HG03066 (cell line): ENCODE data around the gene TMEM87B.
"Not testable (repeated sequence)": the region's sequence is repeated elsewhere in the genome, so short reads cannot be mapped to it uniquely, and the experiment has no call there.

Experiments used
- ATAC-seq: cut with Tn5 transposase; IDR thresholded peaks from one replicate; pipeline ENCODE4 v1.9.1; 2021; ENCODE audit warnings: low read depth; ENCODE audit not compliant: unreplicated experiment

TMEM87B gene

DNA sequence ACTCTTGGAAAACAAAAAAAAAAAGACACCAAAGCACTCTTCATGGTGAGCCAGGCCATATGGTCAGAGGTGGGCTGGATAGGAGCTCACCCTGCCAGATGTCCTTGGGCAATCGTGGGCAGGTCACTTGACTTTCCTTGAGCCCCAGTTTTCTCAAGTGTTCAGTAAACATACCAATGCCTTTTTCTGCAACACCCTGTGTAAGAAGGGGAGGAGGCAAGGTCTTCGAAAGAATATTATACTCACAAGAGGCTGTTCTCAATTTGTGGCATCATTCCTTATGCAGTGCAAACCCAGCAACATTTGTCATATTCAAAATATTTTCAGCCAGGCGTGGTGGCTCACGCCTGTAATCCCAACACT, 22.9 kb upstream of the TMEM87B start:
- ATAC-seq, result no peak

- ATAC-seq, result no peak
Measured at GRCh38 chr2:112032689-112033465, 22.2 kb upstream of the TMEM87B start.

- no peak for ATAC-seq
Measured at GRCh38 chr2:112033600-112033999, 21.5 kb upstream of the TMEM87B start.

DNA sequence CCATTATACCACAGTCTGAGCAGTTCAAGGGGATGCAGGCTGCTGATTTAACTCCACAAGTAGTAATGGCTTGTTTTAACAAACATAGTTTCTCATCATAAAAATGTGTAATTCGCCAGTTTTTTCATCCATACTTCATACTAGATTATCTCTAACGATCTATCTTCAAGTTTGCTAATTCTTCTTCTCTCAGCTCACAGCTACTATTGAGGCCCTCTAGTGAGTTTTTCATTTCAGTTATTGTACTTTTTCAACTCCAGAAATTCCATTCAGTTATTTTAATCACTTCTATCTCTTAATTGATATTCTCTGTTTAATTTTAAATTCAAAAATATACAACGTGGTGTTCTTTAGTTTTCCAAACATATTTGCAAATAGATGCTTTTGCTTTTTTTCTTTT, 20.1 kb upstream of the TMEM87B start:
- ATAC-seq, result no peak

- no peak for ATAC-seq
Measured at GRCh38 chr2:112035786-112036185, 19.3 kb upstream of the TMEM87B start.

- ATAC-seq, result not testable (repeated sequence)
Measured at GRCh38 chr2:112039556-112039955, 15.5 kb upstream of the TMEM87B start.

DNA sequence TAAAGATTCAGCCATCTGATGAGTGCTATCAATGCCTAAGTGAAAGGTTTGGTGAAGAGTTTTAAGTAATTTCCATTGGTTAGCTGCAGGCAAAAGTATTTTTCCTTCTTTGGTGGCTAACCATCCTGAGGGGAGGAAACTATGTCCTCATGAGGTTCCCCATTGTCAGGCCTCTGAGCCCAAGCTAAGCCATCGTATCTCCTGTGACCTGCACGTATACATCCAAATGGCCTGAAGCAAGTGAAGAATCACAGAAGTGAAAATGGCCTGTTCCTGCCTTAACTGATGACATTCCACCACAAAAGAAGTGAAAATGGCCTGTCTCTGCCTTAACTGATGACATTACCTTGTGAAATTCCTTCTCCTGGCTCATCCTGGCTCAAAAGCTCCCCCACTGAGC, 15.0 kb upstream of the TMEM87B start:
- ATAC-seq, result not testable (repeated sequence)

- ATAC-seq, result not testable (repeated sequence)
Measured at GRCh38 chr2:112041460-112041859, 13.6 kb upstream of the TMEM87B start.

DNA sequence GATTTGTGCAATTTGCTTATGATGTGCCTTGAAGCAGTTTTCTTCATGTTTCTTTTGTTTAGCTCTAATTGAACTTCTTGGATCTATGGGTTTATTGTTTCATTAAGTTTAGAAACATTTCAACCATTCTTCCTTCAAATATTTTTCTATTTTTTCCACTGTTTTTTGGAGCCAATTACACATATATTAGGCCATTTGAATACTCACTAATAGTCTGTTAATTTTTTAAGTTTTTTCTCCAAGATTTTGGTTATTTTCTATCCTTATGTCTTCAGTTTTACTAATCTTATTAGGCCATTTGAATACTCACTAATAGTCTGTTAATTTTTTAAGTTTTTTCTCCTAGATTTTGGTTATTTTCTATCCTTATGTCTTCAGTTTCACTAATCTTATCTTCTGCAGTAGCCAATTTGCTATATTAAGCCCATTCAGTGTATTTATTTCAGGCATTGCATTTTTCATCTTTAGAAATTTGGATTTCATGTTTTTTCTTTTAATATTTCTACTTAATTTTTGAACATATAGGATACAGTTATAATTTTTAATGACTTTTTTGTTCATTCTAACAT, 9.5 kb upstream of the TMEM87B start:
- ATAC-seq, result no peak

DNA sequence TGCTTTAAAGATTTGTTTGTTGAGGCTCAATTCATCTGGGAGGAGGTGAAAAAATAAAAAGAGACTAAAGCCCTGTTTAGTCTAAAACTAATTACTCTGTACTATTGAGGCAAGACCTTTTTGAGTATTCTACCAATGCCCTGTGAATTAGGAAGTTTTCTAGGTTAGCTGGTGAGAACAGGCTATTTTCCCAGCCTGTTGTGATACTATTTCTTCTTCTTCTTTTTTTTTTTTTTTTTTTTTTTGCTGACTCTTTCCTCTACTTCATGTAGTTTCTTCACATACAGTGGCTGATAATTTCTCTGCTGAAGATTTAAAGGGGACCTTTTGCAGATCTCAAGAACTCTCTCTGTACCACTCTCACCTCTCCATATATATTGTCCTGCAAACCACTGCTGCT, 8.8 kb upstream of the TMEM87B start:
- no peak for ATAC-seq

DNA sequence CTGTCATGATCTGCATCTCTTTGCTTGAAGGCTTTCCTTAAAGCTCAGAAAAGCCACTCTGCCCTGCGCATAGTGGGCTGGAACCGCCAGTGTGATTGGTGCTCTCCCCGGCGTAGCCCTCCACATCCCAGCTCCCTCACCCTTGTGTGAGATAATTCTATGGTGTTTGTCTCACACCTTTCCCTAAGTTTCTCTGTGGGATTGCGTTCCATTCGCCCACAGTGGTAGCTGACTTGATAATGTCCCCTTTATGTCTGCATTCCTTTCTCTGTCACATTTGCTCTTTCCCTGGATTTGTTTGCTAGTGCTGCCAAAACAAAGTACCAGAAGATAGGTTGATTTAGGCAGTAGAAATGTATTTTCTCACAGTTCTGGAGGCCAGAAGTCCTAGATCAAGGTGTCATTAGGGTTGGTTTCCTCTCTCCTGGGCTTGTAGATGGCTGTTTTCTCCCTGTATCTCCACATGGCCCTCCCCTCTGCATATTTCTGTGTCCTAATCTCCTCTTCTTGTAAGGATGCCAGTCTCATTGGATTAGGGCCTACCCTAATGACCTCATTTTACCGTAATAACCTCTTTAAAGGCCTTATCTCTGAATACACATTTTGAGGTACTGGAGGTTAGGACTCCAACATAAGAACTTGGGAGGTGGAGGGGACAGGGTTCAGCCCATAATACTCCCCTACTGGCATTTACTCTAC, 7.4 kb upstream of the TMEM87B start:
- ATAC-seq, result no peak

GRCh38 chr2:112048236-112048592, 6.9 kb upstream of the TMEM87B start:
- ATAC-seq, result no peak

DNA sequence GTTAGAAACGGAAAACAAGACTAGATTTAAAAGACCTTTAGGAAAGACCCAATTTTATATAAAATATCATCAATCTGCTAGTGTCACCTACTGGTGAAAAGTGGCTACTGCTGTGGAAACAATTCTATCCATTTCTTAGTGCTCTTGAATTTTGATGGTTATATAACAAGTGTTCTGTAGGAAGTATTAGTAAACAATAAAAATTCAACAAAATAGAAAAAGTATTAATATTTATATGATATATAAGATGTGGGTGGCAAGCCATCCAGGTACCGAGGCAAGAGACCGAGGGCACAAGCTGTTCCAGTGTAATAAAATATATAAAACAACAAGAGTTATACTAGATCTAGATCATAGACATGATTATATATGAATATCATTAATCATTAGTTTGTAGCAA, 6.2 kb upstream of the TMEM87B start:
- ATAC-seq, result peak; percentile 58

DNA sequence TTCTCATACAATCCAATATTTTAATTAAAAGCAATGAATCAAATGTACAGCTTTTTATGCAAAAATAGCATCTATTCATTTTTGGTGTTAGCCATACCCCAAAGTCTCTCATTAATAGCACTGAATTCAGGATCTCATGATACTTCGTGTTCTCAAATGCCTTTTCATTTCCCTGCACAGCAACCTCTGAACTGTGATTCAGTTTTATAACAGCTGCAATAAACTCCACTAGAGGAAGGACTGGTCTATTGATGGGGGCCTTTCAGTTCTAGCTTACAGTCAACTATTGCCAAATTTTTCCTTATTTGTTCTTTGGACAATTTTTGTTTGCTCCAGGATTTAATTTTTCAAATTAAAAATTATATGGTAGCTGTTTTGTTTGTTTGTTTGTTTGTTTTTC, 4.8 kb upstream of the TMEM87B start:
- no peak for ATAC-seq

GRCh38 chr2:112053917-112054846, 887 bp upstream of the TMEM87B start:
- peak; percentile 66 for ATAC-seq

DNA sequence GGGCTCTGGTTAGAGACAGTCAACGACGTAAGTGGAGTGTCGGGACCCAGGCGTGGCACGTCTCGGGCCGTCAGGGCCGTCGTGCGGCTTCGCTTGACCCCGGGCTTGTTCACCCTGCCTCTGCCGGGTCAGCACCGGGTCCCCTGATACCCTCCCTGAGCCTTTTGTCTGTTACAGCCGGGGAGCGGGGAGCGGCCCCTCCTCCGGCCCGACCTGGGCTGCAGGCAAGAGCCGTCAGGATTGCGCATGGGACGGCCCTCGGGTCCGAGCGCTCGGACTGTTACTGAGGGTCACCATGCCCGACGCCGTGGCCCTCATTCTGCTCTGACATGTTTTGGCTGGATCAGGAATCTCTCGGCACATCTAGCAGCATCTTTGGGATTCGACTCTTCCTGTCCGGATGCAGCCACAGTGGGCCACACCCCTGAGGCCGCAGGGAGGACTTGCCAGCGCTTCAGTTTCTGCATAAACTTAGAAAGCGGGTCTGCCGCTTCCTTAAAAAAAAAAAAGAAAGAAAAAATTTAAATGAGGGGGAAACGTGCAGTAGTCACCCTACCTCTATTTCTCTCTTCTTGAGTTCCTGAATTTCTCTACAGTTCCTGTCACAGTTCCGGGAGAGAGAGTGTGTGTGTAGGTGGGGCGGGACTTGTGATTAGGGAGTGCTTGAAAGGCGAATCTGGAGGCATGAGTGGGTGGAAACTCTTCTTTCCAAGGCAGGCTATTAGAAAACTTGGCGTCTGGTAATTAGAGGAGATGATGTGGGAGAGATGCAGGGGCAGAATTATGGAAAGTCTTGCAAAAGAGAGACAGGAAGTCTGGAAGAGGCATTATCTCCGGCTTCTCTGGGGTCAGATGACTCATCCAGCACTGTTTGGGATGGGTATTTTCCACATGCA, 909 bp downstream of the TMEM87B start:
- ATAC-seq, result peak; percentile 4

DNA sequence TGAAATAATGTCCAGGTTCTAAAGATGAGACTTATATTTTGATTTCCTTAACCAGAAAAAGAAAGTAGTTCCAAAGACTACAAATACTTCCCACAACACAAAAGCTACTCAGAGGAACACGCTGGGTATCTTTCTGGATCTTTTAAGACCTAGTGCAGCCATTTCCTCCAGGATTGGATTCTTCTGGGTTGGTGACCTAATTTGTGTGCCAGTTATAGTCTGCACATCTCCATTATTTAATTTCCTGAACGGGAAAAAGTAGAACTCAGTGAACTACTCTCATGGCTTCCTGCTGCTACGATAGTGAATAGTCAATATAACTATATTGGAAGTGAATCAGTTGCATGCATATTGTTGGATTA, 1.5 kb downstream of the TMEM87B start:
- no peak for ATAC-seq

DNA sequence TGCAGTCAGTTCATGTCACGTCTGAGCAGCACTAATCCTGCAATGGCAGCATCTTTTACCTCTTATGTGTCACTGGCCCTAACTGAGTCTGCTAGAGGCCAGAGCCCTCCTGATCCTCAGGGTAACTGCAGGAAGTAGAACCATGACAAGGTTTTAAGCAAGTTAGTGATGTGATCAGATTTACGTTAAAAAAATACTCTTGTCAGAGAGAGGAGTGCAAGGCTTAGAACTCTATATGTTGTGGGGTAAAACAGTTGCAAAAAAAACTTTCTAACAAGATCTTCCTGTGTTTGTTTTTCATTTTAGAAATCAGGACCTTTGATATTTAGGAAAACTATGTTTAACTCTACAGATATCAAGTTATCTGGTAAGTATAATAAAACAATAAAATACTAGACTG, 4.6 kb downstream of the TMEM87B start:
- no peak for ATAC-seq

GRCh38 chr2:112061299-112061698, 6.2 kb downstream of the TMEM87B start:
- no peak for ATAC-seq

DNA sequence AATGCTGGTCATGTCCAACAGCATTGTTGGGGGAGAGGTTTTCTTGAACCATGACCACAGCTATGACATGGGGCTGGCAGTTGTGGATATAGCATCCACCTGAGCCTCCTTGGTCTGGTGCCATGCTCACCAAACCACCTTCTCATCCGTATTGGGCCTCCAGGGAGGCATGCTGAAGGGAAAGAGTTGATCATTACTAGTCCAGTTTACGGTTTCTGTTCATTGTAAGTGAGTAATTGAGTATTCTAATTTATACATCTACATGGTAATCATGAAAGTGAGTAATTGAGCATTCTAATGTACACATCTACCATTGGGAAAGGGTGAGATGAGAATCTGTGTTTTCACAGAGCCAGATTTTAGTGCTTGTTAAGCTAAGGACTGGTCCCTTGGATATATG, 6.8 kb downstream of the TMEM87B start:
- no peak for ATAC-seq
